H9 (cell line): Measurements from ENCODE around the gene SEC11A. TPM values are rescaled to one million over a fixed set of nuclear protein-coding genes. Genes with fewer than 3 reads are reported as not detected.

Source experiments
- DNase-seq: peaks from one replicate; pipeline ENCODE4 v3.0.0-alpha.2; 2017
- H2AFZ ChIP-seq: one replicate; pipeline ENCODE4 v1.6.1; 2013; ENCODE audit warnings: mild to moderate bottlenecking, low read length, control low read depth, moderate library complexity
- H2AK5ac ChIP-seq: 2 replicates; pipeline ENCODE4 v1.6.1; 2013; ENCODE audit warnings: low read length, control low read depth, mixed read lengths; ENCODE audit not compliant: insufficient read length
- H2BK120ac ChIP-seq: one replicate; pipeline ENCODE4 v1.6.1; 2013; ENCODE audit warnings: low read depth, mild to moderate bottlenecking, low read length, control low read depth, inconsistent platforms; ENCODE audit not compliant: poor library complexity, severe bottlenecking
- H2BK12ac ChIP-seq: 2 replicates; pipeline ENCODE4 v1.6.1; 2013; ENCODE audit warnings: low read length, control low read depth, mixed read lengths, low read depth; ENCODE audit not compliant: insufficient read length
- H2BK15ac ChIP-seq: 2 replicates; pipeline ENCODE4 v1.6.1; 2013; ENCODE audit warnings: low read depth, low read length, control low read depth
- H2BK20ac ChIP-seq: one replicate; pipeline ENCODE4 v1.6.1; 2013; ENCODE audit warnings: low read depth, mild to moderate bottlenecking, low read length, control low read depth, inconsistent platforms; ENCODE audit not compliant: poor library complexity, severe bottlenecking
- H2BK5ac ChIP-seq: 2 replicates; pipeline ENCODE4 v1.6.1; 2013; ENCODE audit warnings: low read length, control low read depth, mixed read lengths; ENCODE audit not compliant: insufficient read length
- H3K14ac ChIP-seq: 2 replicates; pipeline ENCODE4 v1.6.1; 2013; ENCODE audit warnings: low read length, control low read depth; ENCODE audit not compliant: insufficient read depth
- H3K18ac ChIP-seq: 2 replicates; pipeline ENCODE4 v1.6.1; 2013; ENCODE audit warnings: low read depth, mild to moderate bottlenecking, mixed read lengths, low read length, control low read depth; ENCODE audit not compliant: insufficient read length
- H3K23ac ChIP-seq: 2 replicates; pipeline ENCODE4 v1.6.1; 2013; ENCODE audit warnings: low read length, control low read depth, mixed read lengths, low read depth; ENCODE audit not compliant: insufficient read length
- H3K23me2 ChIP-seq: 2 replicates; pipeline ENCODE4 v1.6.1; 2013; ENCODE audit warnings: low read depth, mild to moderate bottlenecking, mixed read lengths, low read length, control low read depth; ENCODE audit not compliant: insufficient read length, poor library complexity, severe bottlenecking
- H3K27ac ChIP-seq: 2 replicates; pipeline ENCODE4 v1.5.1; 2013; ENCODE audit warnings: low read length, control low read depth, mixed read lengths, low read depth; ENCODE audit not compliant: insufficient read length
- H3K27me3 ChIP-seq: 2 replicates; pipeline ENCODE4 v1.6.1; 2013; ENCODE audit warnings: low read length, control low read depth, inconsistent platforms; ENCODE audit not compliant: insufficient read depth
- H3K4ac ChIP-seq: 2 replicates; pipeline ENCODE4 v1.6.1; 2013; ENCODE audit warnings: low read depth, mild to moderate bottlenecking, control low read depth, inconsistent platforms, low read length, moderate library complexity
- H3K4me1 ChIP-seq: 2 replicates; pipeline ENCODE4 v1.6.1; 2013; ENCODE audit warnings: low read length, control low read depth, inconsistent platforms; ENCODE audit not compliant: insufficient read depth
- H3K4me2 ChIP-seq: 2 replicates; pipeline ENCODE4 v1.6.1; 2013; ENCODE audit warnings: low read length, control low read depth, mixed read lengths; ENCODE audit not compliant: insufficient read length, insufficient read depth
- H3K56ac ChIP-seq: 2 replicates; pipeline ENCODE4 v1.6.1; 2013; ENCODE audit warnings: low read depth, mild to moderate bottlenecking, mixed read lengths, low read length, control low read depth; ENCODE audit not compliant: insufficient read length
- H3K79me1 ChIP-seq: 2 replicates; pipeline ENCODE4 v1.6.1; 2013; ENCODE audit warnings: low read depth, mild to moderate bottlenecking, moderate library complexity, low read length, control low read depth, inconsistent platforms; ENCODE audit not compliant: insufficient read depth, poor library complexity, severe bottlenecking
- H3K79me2 ChIP-seq: 2 replicates; pipeline ENCODE4 v1.6.1; 2013; ENCODE audit warnings: low read length, control low read depth, inconsistent platforms; ENCODE audit not compliant: insufficient read depth
- H3K9ac ChIP-seq: 2 replicates; pipeline ENCODE4 v1.6.1; 2013; ENCODE audit warnings: low read length, control low read depth, mixed read lengths; ENCODE audit not compliant: insufficient read length; ENCODE audit errors: extremely low read depth
- H3K9me3 ChIP-seq: one replicate; pipeline ENCODE4 v1.6.1; 2013; ENCODE audit warnings: low read depth, low read length, inconsistent platforms; ENCODE audit not compliant: control insufficient read depth
- H3T11ph ChIP-seq: one replicate; pipeline ENCODE4 v1.6.1; 2013; ENCODE audit warnings: mild to moderate bottlenecking, low read length, control low read depth, inconsistent platforms
- H4K20me1 ChIP-seq: one replicate; pipeline ENCODE4 v1.6.1; 2013; ENCODE audit not compliant: control insufficient read depth, insufficient read length, insufficient read depth
- H4K5ac ChIP-seq: 2 replicates; pipeline ENCODE4 v1.6.1; 2013; ENCODE audit warnings: low read depth, mild to moderate bottlenecking, mixed read lengths, low read length, control low read depth; ENCODE audit not compliant: insufficient read length
- H4K8ac ChIP-seq: replicated peaks from 2 replicates; pipeline ENCODE4 v1.6.1; 2013; ENCODE audit warnings: low read length, control low read depth, mixed read lengths, low read depth; ENCODE audit not compliant: insufficient read length
- H4K91ac ChIP-seq: 2 replicates; pipeline ENCODE4 v1.6.1; 2013; ENCODE audit warnings: low read depth, mild to moderate bottlenecking, moderate library complexity, mixed read lengths, low read length, control low read depth; ENCODE audit not compliant: insufficient read length
- H3K27ac Mint-ChIP-seq, 3 experiments: 2 replicates in 2 of 3; 3 replicates in 1 of 3; pipeline ENCODE4 v1.8.0; 2020 to 2021; ENCODE audit warnings: mixed read lengths in 3 of 3, mild to moderate bottlenecking in 1 of 3, moderate library complexity in 1 of 3
- H3K27me3 Mint-ChIP-seq: 2 replicates; pipeline ENCODE4 v1.8.0; 2021; ENCODE audit warnings: low read depth, mild to moderate bottlenecking, moderate library complexity, mixed read lengths
- H3K36me3 Mint-ChIP-seq, 3 experiments: 2 replicates in 2 of 3; 3 replicates in 1 of 3; pipeline ENCODE4 v1.8.0; 2020 to 2021; ENCODE audit warnings: low read depth in 3 of 3, mixed read lengths in 3 of 3; ENCODE audit not compliant: insufficient read depth in 1 of 3
- H3K4me1 Mint-ChIP-seq, 2 experiments: 2 replicates each; pipeline ENCODE4 v1.8.0; 2020; ENCODE audit warnings: mixed read lengths in 2 of 2
- H3K4me3 Mint-ChIP-seq, 2 experiments: 2 replicates in 1 of 2; 3 replicates in 1 of 2; pipeline ENCODE4 v1.8.0; 2020 to 2021; ENCODE audit warnings: mild to moderate bottlenecking in 2 of 2, mixed read lengths in 2 of 2, moderate library complexity in 1 of 2
- H3K9me3 Mint-ChIP-seq, 2 experiments: 2 replicates in 1 of 2; 3 replicates in 1 of 2; pipeline ENCODE4 v1.8.0; 2020; ENCODE audit warnings: mild to moderate bottlenecking in 2 of 2, mixed read lengths in 2 of 2, moderate library complexity in 1 of 2
- CTCF ChIP-seq: fragments of 200-600 bp; sonication (generic); conservative IDR thresholded peaks from 3 replicates; pipeline ENCODE4 v1.8.0; 2021; ENCODE audit warnings: antibody characterized with exemption, mild to moderate bottlenecking
- WGBS: extraction: QIAGEN DNeasy Blood & Tissue Kit; methylation state at CpG from one replicate; pipeline ENCODE4 v1.1.7; 2013; ENCODE audit warnings: missing lambda C conversion rate, low lambda C conversion rate, mixed read lengths; ENCODE audit not compliant: insufficient read length; ENCODE audit errors: extremely low coverage; 5-methylcytosine and 5-hydroxymethylcytosine counted together
- total RNA-seq: library from RNA; stranded (reverse); gene quantifications from 2 replicates; pipeline ENCODE4 v1.2.1, GENCODE V29; 2021

The SEC11A gene
- total RNA-seq, 1 experiment from 2014 or later = 250 TPM

DNA sequence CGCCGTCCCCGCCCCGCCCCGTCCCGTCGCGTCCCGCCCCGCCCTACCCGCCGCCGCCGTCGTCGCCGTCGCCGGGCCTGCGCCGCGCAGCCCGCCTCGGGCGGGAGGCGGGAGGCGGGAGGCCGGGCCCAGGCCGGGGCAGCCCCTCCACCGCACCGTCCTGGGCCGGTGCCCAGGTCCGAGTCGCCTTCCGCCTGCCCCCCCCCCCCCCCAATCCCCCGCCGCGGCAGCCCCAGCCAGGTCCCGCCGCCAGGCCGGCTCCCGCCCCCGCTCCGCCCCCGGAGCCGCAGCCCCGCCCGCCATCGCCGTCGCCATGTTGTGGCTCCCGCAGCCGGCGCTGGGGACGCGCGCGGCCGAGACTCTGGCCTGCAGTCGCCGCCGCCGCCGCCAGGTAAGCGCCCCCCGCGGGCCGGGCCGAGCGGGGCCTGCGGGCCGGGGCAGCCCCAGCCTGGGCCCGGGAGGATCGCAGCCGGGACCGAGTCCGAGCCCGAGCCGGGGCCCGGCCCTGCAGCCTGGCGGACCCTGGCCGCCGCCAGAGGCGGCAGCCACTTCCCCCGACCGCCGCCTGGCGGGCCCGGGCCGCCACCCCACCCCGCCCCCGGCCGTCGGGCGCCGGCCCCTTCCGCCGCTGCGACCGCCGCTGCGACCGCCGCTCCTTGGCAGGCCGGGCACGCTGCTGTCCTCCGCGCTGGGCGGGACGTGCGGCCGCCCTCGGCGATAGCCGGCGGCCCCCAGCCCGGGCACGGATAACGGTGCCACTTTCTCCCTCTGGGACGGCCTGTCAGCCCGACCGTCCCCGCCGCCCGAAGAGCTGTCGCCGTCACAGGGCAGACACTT lies 32.6 kb upstream of the SEC11A start, which contains the start of gene ZNF592:
ZNF592 (plus strand) TSS at position 319 of the 837 bp plus-strand sequence. CDS start 34,084 bp downstream, outside the sequence.
- Histone ChIP-seq H3K4me2 (peak within 1 kb of the TSS; percentile 98), H3K14ac (peak within 1 kb of the TSS; percentile 77), H3K18ac (peak within 1 kb of the TSS; percentile 66), H2BK20ac (no peak within 1 kb of the TSS), H3K9ac (peak within 1 kb of the TSS; percentile 77), H3K4ac (no peak within 1 kb of the TSS), H4K8ac (no peak within 1 kb of the TSS), H4K91ac (no peak within 1 kb of the TSS), H2AK5ac (no peak within 1 kb of the TSS), H3K79me1 (no peaks in the 10 kb centered on the region), H2BK120ac (no peak within 1 kb of the TSS), H3K23ac (no peak within 1 kb of the TSS), H2BK5ac (no peak within 1 kb of the TSS), H3K23me2 (peaks cover 15% of the 10 kb centered on the region), H3K27me3 (no peaks in the 10 kb centered on the region), H4K5ac (peak within 1 kb of the TSS; percentile 8), H3K27ac (peak within 1 kb of the TSS; percentile 55), H3T11ph (no peak within 1 kb of the TSS), H2AFZ (no peak within 1 kb of the TSS), H3K9me3 (no peaks in the 10 kb centered on the region), H4K20me1 (no peaks in the 10 kb centered on the region), H3K56ac (no peak within 1 kb of the TSS), H3K79me2 (peaks cover 31% of the 10 kb centered on the region; the same call in 1 of the 2 replicates), H3K4me1 (peaks cover 5% of the 10 kb centered on the region; the same call in 1 of the 2 replicates), H2BK12ac (no peak within 1 kb of the TSS), H2BK15ac (no peak within 1 kb of the TSS)
- no CpG with 5 or more reads among the region's 127 CpGs for WGBS
- Mint-ChIP-seq H3K4me1 (peaks cover 38 to 40% of the 10 kb centered on the region in 2 experiments), H3K27me3 (no peaks in the 10 kb centered on the region), H3K9me3 (no peaks in the 10 kb centered on the region; a peak in 3 of 5 replicates), H3K27ac (peak within 1 kb of the TSS; percentile 96 to 99 (median 99)), H3K4me3 (peak within 1 kb of the TSS; percentile 93 to 97), H3K36me3 (peaks cover 1 to 4% (median 3%) of the 10 kb centered on the region in 3 experiments; a peak in 3 of 7 replicates)
- peak; percentile 69 for DNase-seq
- no peak; the same call in 2 of the 3 replicates for TF ChIP-seq CTCF
